ENCODE results near the gene PNMA3. TPM values are rescaled to one million over a fixed set of nuclear protein-coding genes. Genes with fewer than 3 reads are reported as not detected.
"Not testable (repeated sequence)": the region's sequence is repeated elsewhere in the genome, so short reads cannot be mapped to it uniquely, and the experiment has no call there.

The PNMA3 gene
- total RNA-seq, 1 donor from 2014 or later: 9.8 TPM

DNA sequence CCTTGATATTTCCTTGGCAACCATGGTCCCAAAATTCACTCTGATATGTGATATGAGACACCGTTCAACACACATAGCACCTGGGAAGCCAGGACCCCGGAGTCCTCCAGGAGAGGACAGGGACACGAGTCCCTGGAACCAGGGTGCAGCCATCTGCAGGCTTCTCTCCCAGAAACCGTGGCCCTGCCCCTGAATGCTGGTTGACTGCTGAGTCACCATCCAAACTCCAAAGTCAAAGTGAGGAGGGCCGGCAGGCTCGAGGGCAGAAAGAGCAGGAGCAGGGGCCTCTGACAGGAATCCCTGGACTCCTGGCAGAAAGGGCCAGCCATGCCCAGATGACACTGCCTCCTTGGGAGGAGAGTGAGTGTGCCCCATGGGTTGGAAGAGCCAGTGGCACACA, 9.1 kb downstream of the PNMA3 start:
- H3K27ac Mint-ChIP-seq (ENCODE audit: unreplicated experiment): no peak overlapping the region
- no peak overlapping the region for H3K4me3 Mint-ChIP-seq
- no peak for DNase-seq (ENCODE audit: low read depth, low spot score)
- H3K9me3 Mint-ChIP-seq: peaks cover 3% of the 10 kb centered on the region
- H3K4me1 Mint-ChIP-seq: no peaks in the 10 kb centered on the region
- no peaks in the 10 kb centered on the region for H3K27me3 Mint-ChIP-seq (ENCODE audit: low read depth)
- peaks cover 2% of the 10 kb centered on the region for H3K36me3 Mint-ChIP-seq (ENCODE audit: low read depth)
- TF ChIP-seq, protein P1, sequence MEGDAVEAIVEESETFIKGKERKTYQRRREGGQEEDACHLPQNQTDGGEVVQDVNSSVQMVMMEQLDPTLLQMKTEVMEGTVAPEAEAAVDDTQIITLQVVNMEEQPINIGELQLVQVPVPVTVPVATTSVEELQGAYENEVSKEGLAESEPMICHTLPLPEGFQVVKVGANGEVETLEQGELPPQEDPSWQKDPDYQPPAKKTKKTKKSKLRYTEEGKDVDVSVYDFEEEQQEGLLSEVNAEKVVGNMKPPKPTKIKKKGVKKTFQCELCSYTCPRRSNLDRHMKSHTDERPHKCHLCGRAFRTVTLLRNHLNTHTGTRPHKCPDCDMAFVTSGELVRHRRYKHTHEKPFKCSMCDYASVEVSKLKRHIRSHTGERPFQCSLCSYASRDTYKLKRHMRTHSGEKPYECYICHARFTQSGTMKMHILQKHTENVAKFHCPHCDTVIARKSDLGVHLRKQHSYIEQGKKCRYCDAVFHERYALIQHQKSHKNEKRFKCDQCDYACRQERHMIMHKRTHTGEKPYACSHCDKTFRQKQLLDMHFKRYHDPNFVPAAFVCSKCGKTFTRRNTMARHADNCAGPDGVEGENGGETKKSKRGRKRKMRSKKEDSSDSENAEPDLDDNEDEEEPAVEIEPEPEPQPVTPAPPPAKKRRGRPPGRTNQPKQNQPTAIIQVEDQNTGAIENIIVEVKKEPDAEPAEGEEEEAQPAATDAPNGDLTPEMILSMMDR (conservative IDR thresholded peaks at IDR 0.05): no peak

DNA sequence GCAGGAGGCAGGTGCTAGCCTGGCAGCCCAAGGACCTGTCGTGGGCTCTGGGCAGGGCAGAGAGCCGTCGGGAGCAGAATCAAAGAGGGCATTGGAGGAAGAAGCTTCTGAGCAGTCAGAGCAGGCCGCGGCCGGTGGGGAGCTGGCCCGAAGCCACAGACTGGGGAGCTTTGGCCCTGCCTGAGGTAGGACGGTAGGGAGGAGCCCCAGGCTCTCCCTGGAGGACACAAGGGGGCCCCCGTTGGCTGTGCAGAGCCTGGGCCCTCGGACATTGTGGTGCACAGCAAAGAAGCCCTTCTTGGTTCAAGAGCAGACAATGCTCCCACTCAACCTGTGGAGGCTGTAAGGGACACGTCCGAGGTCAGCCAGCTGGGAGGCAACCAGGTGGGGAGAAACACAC, 10.1 kb downstream of the PNMA3 start:
- H3K36me3 Mint-ChIP-seq (ENCODE audit: low read depth); H3K4me1 Mint-ChIP-seq; H3K27ac Mint-ChIP-seq (ENCODE audit: unreplicated experiment); H3K4me3 Mint-ChIP-seq; DNase-seq (ENCODE audit: low read depth, low spot score); H3K27me3 Mint-ChIP-seq (ENCODE audit: low read depth); H3K9me3 Mint-ChIP-seq: not testable (repeated sequence)

DNA sequence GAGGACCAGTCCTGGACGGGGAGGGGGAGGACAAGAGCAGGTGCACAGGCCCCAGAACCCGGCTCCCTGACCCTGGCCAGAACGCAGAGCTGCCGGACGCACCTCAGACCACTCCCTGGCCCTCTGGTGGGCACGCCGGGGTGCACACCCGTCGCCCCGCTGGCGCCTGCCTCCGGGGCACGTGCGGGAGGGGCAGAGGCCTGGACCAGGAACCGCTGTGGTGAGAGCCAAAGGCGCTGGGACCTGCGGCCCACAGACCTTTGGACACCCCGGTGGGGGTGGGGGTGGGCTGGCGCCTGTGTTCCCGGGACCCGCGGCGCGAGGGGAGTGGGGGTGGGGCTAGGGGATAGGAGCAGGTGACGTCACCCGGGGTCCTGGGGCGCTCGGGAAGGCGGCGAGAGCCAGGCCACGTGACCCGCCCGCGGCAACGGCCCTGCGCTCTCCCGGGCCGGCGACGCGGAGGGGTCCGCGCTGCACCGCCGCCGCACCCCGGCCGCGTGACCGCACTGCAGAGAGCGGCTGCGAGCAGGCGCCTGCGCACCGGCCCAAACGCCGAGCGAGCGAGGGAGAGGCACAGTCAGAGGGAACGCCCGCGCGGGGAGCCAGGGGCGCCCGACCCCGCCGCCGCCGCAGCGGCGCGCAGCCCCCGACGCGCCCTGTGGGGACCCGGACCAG, 15.8 kb downstream of the PNMA3 start, which contains the start of gene PNMA6A:
TSS of gene PNMA6A (plus strand) at position 546 of the 675 bp plus-strand sequence. CDS start 609 bp downstream, outside the sequence.
- not testable (repeated sequence) for H3K27me3 Mint-ChIP-seq (ENCODE audit: low read depth); H3K4me3 Mint-ChIP-seq; H3K36me3 Mint-ChIP-seq (ENCODE audit: low read depth); H3K4me1 Mint-ChIP-seq; H3K27ac Mint-ChIP-seq (ENCODE audit: unreplicated experiment); H3K9me3 Mint-ChIP-seq; DNase-seq (ENCODE audit: low read depth, low spot score)

DNA sequence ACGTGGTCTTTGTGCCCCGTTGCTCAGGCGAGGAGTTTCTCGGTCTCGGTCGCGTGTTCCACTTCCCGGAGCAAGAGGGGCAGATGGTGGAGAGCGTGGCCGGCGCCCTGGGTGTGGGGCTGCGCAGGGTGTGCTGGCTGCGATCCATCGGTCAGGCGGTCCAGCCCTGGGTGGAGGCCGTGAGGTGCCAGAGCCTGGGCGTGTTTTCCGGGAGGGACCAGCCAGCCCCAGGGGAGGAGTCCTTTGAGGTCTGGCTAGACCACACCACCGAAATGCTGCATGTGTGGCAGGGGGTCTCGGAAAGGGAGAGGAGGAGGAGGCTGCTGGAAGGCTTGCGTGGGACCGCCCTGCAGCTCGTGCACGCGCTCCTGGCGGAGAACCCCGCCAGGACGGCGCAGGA, 17.1 kb downstream of the PNMA3 start:
- not testable (repeated sequence) for H3K4me1 Mint-ChIP-seq; H3K27ac Mint-ChIP-seq (ENCODE audit: unreplicated experiment); H3K36me3 Mint-ChIP-seq (ENCODE audit: low read depth); H3K9me3 Mint-ChIP-seq; H3K27me3 Mint-ChIP-seq (ENCODE audit: low read depth); DNase-seq (ENCODE audit: low read depth, low spot score); H3K4me3 Mint-ChIP-seq

DNA sequence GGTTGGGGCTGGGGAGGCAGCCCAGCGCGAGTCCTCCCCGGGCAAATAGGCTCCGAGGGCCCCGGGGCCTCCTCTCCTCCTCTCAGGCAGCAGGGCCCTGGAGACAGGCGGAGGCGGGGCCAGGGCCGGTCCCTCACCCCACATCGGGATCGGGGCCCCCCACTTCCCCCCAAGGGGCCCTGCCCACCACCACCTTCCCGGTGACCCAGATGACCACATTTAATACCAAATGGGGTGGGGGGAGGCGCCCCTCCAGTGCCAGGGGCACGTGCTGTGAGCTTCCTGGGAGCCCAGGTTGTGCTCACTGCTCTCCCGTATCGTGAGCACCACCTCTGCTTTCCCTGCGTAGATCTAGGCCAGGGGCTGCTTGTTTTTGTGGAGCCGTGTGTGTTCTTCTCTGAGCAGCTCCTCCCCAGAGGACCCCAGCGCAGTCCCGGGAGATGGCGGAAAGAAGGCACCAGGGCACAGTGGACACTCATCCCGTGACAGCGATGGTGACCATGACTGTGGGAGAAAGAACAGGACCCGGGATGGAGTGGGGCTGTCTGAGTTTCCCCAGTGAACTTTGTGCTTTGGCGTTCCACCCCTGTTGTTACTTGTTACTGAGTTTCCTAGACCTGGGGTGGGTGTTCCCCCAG, 18.1 kb downstream of the PNMA3 start:
- Mint-ChIP-seq H3K27ac (ENCODE audit: unreplicated experiment) (no peak overlapping the region), H3K27me3 (ENCODE audit: low read depth) (no peaks in the 10 kb centered on the region), H3K9me3 (no peaks in the 10 kb centered on the region)

DNA sequence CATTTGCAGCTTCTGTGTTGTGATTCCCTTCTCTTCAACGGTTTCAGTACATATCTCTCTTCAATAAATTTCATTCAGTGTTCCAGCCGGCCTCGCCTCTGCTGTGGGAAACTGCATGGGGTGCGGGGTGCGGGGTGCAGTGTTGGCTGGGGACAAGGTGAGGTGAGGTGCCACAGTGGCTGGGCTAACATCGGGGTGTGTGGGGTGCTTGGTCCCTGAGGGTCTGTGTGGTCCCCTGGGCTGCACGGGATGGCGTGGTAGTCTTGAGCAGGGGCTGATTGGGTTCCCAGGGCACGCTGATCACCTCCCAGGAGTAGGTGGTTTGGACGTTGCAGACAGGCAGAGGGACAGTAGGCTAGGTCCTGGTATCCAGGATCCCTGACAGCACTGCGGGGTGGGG, 18.7 kb downstream of the PNMA3 start:
- Mint-ChIP-seq H3K9me3 (no peaks in the 10 kb centered on the region), H3K4me3 (peak overlapping the region; percentile 51)

More for the DNA sequence above, 18.1 kb downstream of the PNMA3 start:
- TF ChIP-seq, protein P1 (conservative IDR thresholded peaks at IDR 0.05): no peak
- DNase-seq (ENCODE audit: low read depth, low spot score): no peak
- no peaks in the 10 kb centered on the region for H3K4me1 Mint-ChIP-seq
- no peaks in the 10 kb centered on the region for H3K36me3 Mint-ChIP-seq (ENCODE audit: low read depth)
- peak overlapping the region; percentile 51 for H3K4me3 Mint-ChIP-seq

More for the DNA sequence above, 18.7 kb downstream of the PNMA3 start:
- Mint-ChIP-seq H3K27me3 (ENCODE audit: low read depth) (no peaks in the 10 kb centered on the region), H3K27ac (ENCODE audit: unreplicated experiment) (no peak overlapping the region), H3K4me1 (no peaks in the 10 kb centered on the region), H3K36me3 (ENCODE audit: low read depth) (no peaks in the 10 kb centered on the region)
- DNase-seq (ENCODE audit: low read depth, low spot score): no peak
- TF ChIP-seq, protein P1 (conservative IDR thresholded peaks at IDR 0.05): no peak
